GM21526 (cell line): ENCODE results near the gene NFATC2.

Experiments
- ATAC-seq: cut with Tn5 transposase; IDR thresholded peaks from one replicate; pipeline ENCODE4 v1.9.1; 2021; ENCODE audit warnings: moderate library complexity; ENCODE audit not compliant: unreplicated experiment, low FRiP score

NFATC2 gene

GRCh38 chr20:51368461-51369211 is 173.9 kb downstream of the NFATC2 start:
- no peak for ATAC-seq

GRCh38 chr20:51366155-51366886 is 176.2 kb downstream of the NFATC2 start:
- ATAC-seq: no peak

GRCh38 chr20:51365670-51366069 is 176.8 kb downstream of the NFATC2 start:
- ATAC-seq: no peak

- no peak for ATAC-seq
These were observed 178.7 kb downstream of the NFATC2 start for GRCh38 chr20:51363813-51364212.

- ATAC-seq: no peak
These were observed 179.1 kb downstream of the NFATC2 start for GRCh38 chr20:51363378-51363777.

GRCh38 chr20:51362254-51362653 is 180.3 kb downstream of the NFATC2 start:
- no peak for ATAC-seq

- no peak for ATAC-seq
These were observed 181.3 kb downstream of the NFATC2 start for GRCh38 chr20:51361258-51361657.

GRCh38 chr20:51360451-51361201 is 181.9 kb downstream of the NFATC2 start:
- no peak for ATAC-seq

GRCh38 chr20:51359947-51360346 is 182.6 kb downstream of the NFATC2 start:
- ATAC-seq: no peak

GRCh38 chr20:51359401-51359800 is 183.1 kb downstream of the NFATC2 start:
- no peak for ATAC-seq

- no peak for ATAC-seq
These were observed 184.3 kb downstream of the NFATC2 start for GRCh38 chr20:51358032-51358724.

GRCh38 chr20:51357543-51357942 is 185.0 kb downstream of the NFATC2 start:
- ATAC-seq: no peak

GRCh38 chr20:51356871-51357270 is 185.6 kb downstream of the NFATC2 start:
- ATAC-seq: no peak

- no peak for ATAC-seq
These were observed 187.7 kb downstream of the NFATC2 start for GRCh38 chr20:51354769-51355319.

- ATAC-seq: no peak
These were observed 188.2 kb downstream of the NFATC2 start for GRCh38 chr20:51354191-51354768.

GRCh38 chr20:51353491-51353890 is 189.0 kb downstream of the NFATC2 start:
- ATAC-seq: no peak

GRCh38 chr20:51352791-51353190 is 189.7 kb downstream of the NFATC2 start:
- no peak for ATAC-seq

GRCh38 chr20:51350941-51351631 is 191.4 kb downstream of the NFATC2 start:
- ATAC-seq: no peak

GRCh38 chr20:51348876-51349275 is 193.6 kb downstream of the NFATC2 start:
- ATAC-seq: no peak
